GM18861 (cell line): Measurements from ENCODE around the gene DIP2C.

Source experiments
- ATAC-seq: cut with Tn5 transposase; IDR thresholded peaks from one replicate; pipeline ENCODE4 v1.9.1; 2021; ENCODE audit not compliant: unreplicated experiment

Gene DIP2C

GRCh38 chr10:386771-387592, 302.5 kb downstream of the DIP2C start:
- no peak for ATAC-seq

GRCh38 chr10:385571-386300, 303.7 kb downstream of the DIP2C start:
- ATAC-seq: no peak

GRCh38 chr10:384538-385305, 304.7 kb downstream of the DIP2C start:
- ATAC-seq: no peak

GRCh38 chr10:383519-383918, 305.9 kb downstream of the DIP2C start:
- no peak for ATAC-seq

- ATAC-seq: no peak
Observed at GRCh38 chr10:381805-382204, 307.7 kb downstream of the DIP2C start.

GRCh38 chr10:381346-381745, 308.1 kb downstream of the DIP2C start:
- no peak for ATAC-seq

- ATAC-seq: no peak
Observed at GRCh38 chr10:380313-380940, 309.0 kb downstream of the DIP2C start.

- no peak for ATAC-seq
Observed at GRCh38 chr10:378930-379704, 310.4 kb downstream of the DIP2C start.

- ATAC-seq: no peak
Observed at GRCh38 chr10:378230-378929, 311.1 kb downstream of the DIP2C start.

- no peak for ATAC-seq
Observed at GRCh38 chr10:377228-377627, 312.2 kb downstream of the DIP2C start.

GRCh38 chr10:375815-376505, 313.5 kb downstream of the DIP2C start:
- ATAC-seq: no peak

- ATAC-seq: no peak
Observed at GRCh38 chr10:374354-374753, 315.1 kb downstream of the DIP2C start.

- ATAC-seq: no peak
Observed at GRCh38 chr10:373526-374309, 315.8 kb downstream of the DIP2C start.

- ATAC-seq: no peak
Observed at GRCh38 chr10:373015-373414, 316.5 kb downstream of the DIP2C start.

- no peak for ATAC-seq
Observed at GRCh38 chr10:372566-372965, 316.9 kb downstream of the DIP2C start.

- ATAC-seq: no peak
Observed at GRCh38 chr10:371515-371914, 318.0 kb downstream of the DIP2C start.

- no peak for ATAC-seq
Observed at GRCh38 chr10:370449-370825, 319.0 kb downstream of the DIP2C start.

GRCh38 chr10:369684-370448, 319.6 kb downstream of the DIP2C start:
- no peak for ATAC-seq
